ENCODE results near the gene NRG3. TPM values are rescaled to one million over a fixed set of nuclear protein-coding genes. Genes with fewer than 3 reads are reported as not detected.

NRG3 gene
- total and polyA plus RNA-seq, 2 donors (not counting 1 experiment from before 2014, with no cell fraction given) = 0.06 TPM; not detected in 1

DNA sequence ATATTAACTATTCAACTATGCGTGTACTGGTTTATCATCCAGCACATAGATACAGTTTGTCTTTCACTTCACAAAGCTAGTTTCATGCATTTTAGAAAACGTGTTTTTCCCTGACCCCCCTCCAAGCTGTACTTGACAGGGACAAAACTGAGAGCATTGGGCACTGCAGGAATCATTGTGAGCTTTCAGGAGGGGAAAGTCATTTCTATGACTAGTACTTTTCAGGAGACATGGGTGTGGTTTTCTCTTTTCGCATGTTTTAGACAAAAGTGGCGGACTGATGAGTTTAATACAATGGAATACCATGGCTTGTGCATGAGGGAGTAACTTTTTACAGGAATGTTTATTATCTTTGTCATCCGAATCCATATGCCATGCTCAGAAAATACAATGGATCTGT lies 42.7 kb downstream of the NRG3 start:
- no peak for TF ChIP-seq EZH2 (IDR thresholded peaks at IDR 0.05; ENCODE audit: borderline replicate concordance, insufficient read depth, low read depth, low read length, poor library complexity, severe bottlenecking)
- TF ChIP-seq, protein P1, sequence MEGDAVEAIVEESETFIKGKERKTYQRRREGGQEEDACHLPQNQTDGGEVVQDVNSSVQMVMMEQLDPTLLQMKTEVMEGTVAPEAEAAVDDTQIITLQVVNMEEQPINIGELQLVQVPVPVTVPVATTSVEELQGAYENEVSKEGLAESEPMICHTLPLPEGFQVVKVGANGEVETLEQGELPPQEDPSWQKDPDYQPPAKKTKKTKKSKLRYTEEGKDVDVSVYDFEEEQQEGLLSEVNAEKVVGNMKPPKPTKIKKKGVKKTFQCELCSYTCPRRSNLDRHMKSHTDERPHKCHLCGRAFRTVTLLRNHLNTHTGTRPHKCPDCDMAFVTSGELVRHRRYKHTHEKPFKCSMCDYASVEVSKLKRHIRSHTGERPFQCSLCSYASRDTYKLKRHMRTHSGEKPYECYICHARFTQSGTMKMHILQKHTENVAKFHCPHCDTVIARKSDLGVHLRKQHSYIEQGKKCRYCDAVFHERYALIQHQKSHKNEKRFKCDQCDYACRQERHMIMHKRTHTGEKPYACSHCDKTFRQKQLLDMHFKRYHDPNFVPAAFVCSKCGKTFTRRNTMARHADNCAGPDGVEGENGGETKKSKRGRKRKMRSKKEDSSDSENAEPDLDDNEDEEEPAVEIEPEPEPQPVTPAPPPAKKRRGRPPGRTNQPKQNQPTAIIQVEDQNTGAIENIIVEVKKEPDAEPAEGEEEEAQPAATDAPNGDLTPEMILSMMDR (IDR thresholded peaks at IDR 0.05) = no peak
- Histone ChIP-seq H2AFZ (ENCODE audit: insufficient read depth, low read depth, low read length, poor library complexity, severe bottlenecking) (no peak overlapping the region), H3K36me3 (replicated peaks in 1 of 2; ENCODE audit: control extremely low read depth in 1 of 2, control insufficient read depth in 1 of 2, extremely low read depth in 1 of 2, insufficient read depth in 2 of 2, low read length in 1 of 2) (no peaks in the 10 kb centered on the region), H3K27ac (ENCODE audit: low read length in 2 of 2) (no peak overlapping the region), H3K9ac (ENCODE audit: low read length) (no peak overlapping the region), H4K20me1 (ENCODE audit: control insufficient read depth, insufficient read depth, low read length, poor library complexity, severe bottlenecking) (no peaks in the 10 kb centered on the region), H3K4me3 (ENCODE audit: control extremely low read depth in 1 of 5, extremely low read depth in 1 of 5, insufficient read depth in 1 of 5, low read depth in 2 of 5, low read length in 4 of 5) (no peak overlapping the region), H3K9me3 (ENCODE audit: control extremely low read depth in 1 of 3, control insufficient read depth in 2 of 3, insufficient read depth in 1 of 3, low read length in 2 of 3) (no peaks in the 10 kb centered on the region), H3K27me3 (replicated peaks in 1 of 4; ENCODE audit: control extremely low read depth in 1 of 4, control insufficient read depth in 3 of 4, insufficient read depth in 4 of 4, low read length in 3 of 4) (no peaks in the 10 kb centered on the region), H3K4me1 (ENCODE audit: control insufficient read depth in 2 of 2, insufficient read depth in 2 of 2, low read length in 2 of 2) (no peaks in the 10 kb centered on the region), H3K4me2 (replicated peaks; ENCODE audit: low read depth, low read length, poor library complexity, severe bottlenecking) (no peak overlapping the region), H3K79me2 (ENCODE audit: control insufficient read depth, insufficient read depth, low read length) (no peaks in the 10 kb centered on the region)
- Mint-ChIP-seq H3K9me3 (ENCODE audit: insufficient read depth) (no peaks in the 10 kb centered on the region), H3K27me3 (no peaks in the 10 kb centered on the region), H3K27ac (no peak overlapping the region), H3K4me1 (no peaks in the 10 kb centered on the region), H3K4me3 (no peak overlapping the region)
- intact Hi-C loops (cut with micrococcal nuclease) = no loop called here
- no peak for DNase-seq
- ChIA-PET POLR2A (no interaction called here), CTCF (no interaction called here)
- 80% methylated on average over 1 of the region's 5 CpGs for WGBS (ENCODE audit: insufficient coverage)
- no peak for ATAC-seq (ENCODE audit: low read depth)

DNA sequence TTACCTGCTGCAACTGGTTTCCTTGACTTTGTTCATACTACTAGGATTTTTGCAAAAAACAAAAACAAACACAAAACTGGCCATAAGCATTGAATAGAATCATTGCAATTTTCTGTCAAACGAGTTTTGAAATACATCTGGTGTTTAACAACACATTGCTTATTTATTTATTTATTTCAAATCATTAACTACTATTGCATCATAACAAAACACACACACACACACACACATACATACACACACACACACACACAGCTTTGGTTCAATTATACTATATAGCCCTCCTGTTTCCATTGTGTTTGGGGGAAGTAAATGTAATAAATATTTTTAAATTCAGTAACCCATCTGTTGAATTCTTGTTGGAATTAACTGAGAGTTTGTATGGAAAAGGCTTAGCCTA lies 43.8 kb downstream of the NRG3 start:
- H3K4me2 ChIP-seq (replicated peaks; ENCODE audit: low read depth, low read length, poor library complexity, severe bottlenecking) = no peak overlapping the region
- H4K20me1 ChIP-seq (ENCODE audit: control insufficient read depth, insufficient read depth, low read length, poor library complexity, severe bottlenecking) = no peaks in the 10 kb centered on the region
- no peak overlapping the region for H3K27ac Mint-ChIP-seq
- no peaks in the 10 kb centered on the region for H3K9me3 ChIP-seq (ENCODE audit: control extremely low read depth in 1 of 3, control insufficient read depth in 2 of 3, insufficient read depth in 1 of 3, low read length in 2 of 3)
- DNase-seq (no peak), ATAC-seq (ENCODE audit: low read depth) (no peak)
- intact Hi-C loops (cut with micrococcal nuclease) = no loop called here
- CTCF ChIA-PET = no interaction called here
- no peak overlapping the region for H2AFZ ChIP-seq (ENCODE audit: insufficient read depth, low read depth, low read length, poor library complexity, severe bottlenecking)
- no peak for TF ChIP-seq EZH2 (IDR thresholded peaks at IDR 0.05; ENCODE audit: borderline replicate concordance, insufficient read depth, low read depth, low read length, poor library complexity, severe bottlenecking)
- TF ChIP-seq, protein P1 (IDR thresholded peaks at IDR 0.05) = no peak
- H3K36me3 ChIP-seq (replicated peaks in 1 of 2; ENCODE audit: control extremely low read depth in 1 of 2, control insufficient read depth in 1 of 2, extremely low read depth in 1 of 2, insufficient read depth in 2 of 2, low read length in 1 of 2) = no peaks in the 10 kb centered on the region
- H3K4me1 ChIP-seq (ENCODE audit: control insufficient read depth in 2 of 2, insufficient read depth in 2 of 2, low read length in 2 of 2) = no peaks in the 10 kb centered on the region
- H3K4me1 Mint-ChIP-seq = no peaks in the 10 kb centered on the region
- POLR2A ChIA-PET = no interaction called here
- H3K9ac ChIP-seq (ENCODE audit: low read length) = no peak overlapping the region
- H3K4me3 Mint-ChIP-seq = no peak overlapping the region
- H3K79me2 ChIP-seq (ENCODE audit: control insufficient read depth, insufficient read depth, low read length) = no peaks in the 10 kb centered on the region
- no peaks in the 10 kb centered on the region for H3K9me3 Mint-ChIP-seq (ENCODE audit: insufficient read depth)
- H3K4me3 ChIP-seq (ENCODE audit: control extremely low read depth in 1 of 5, extremely low read depth in 1 of 5, insufficient read depth in 1 of 5, low read depth in 2 of 5, low read length in 4 of 5) = no peak overlapping the region
- no peaks in the 10 kb centered on the region for H3K27me3 ChIP-seq (replicated peaks in 1 of 4; ENCODE audit: control extremely low read depth in 1 of 4, control insufficient read depth in 3 of 4, insufficient read depth in 4 of 4, low read length in 3 of 4)
- no CpG with 5 or more reads among the region's 1 CpG for WGBS (ENCODE audit: insufficient coverage)
- no peak overlapping the region for H3K27ac ChIP-seq (ENCODE audit: low read length in 2 of 2)
- H3K27me3 Mint-ChIP-seq = no peaks in the 10 kb centered on the region
